HAP-1 (cell line): ENCODE data around the gene FAM120B.
A peak's percentile ranks its signal among the peaks of the same experiment; 100 is the strongest.

Experiments
- DNase-seq, 2 experiments: peaks; one replicate each; pipeline ENCODE4 v3.0.0-alpha.2; 2016 to 2020; ENCODE audit warnings: low spot score in 2 of 2
- H3K27me3 ChIP-seq: fragments of 250-450 bp; sonication (Bioruptor Pico); 2 replicates; pipeline ENCODE4 v1.5.1; 2020; ENCODE audit warnings: low read depth, mild to moderate bottlenecking, moderate library complexity
- H3K36me3 ChIP-seq: fragments of 250-450 bp; sonication (Bioruptor Pico); replicated peaks from 2 replicates; pipeline ENCODE4 v1.5.1; 2020; ENCODE audit warnings: mild to moderate bottlenecking
- H3K4me1 ChIP-seq: fragments of 250-450 bp; sonication (Bioruptor Pico); 2 replicates; pipeline ENCODE4 v1.5.1; 2020; ENCODE audit warnings: mild to moderate bottlenecking
- H3K4me3 ChIP-seq: fragments of 250-450 bp; sonication (Bioruptor Pico); 2 replicates; pipeline ENCODE4 v1.5.1; 2020; ENCODE audit warnings: mild to moderate bottlenecking, moderate library complexity
- H3K9me3 ChIP-seq: fragments of 250-450 bp; sonication (Bioruptor Pico); 2 replicates; pipeline ENCODE4 v1.5.1; 2020; ENCODE audit warnings: mild to moderate bottlenecking, moderate library complexity
- in situ Hi-C: fragments of 300-500 bp; cut with MboI; formaldehyde crosslinking; loops from 3 replicates; pipeline ENCODE4 v1.14.3; 2020; ENCODE audit warnings: low sequenced_read_pairs, inconsistent platforms, mixed read lengths

The FAM120B gene

GRCh38 chr6:170435766-170436165, 129.2 kb downstream of the FAM120B start:
- peaks cover 3% of the 10 kb centered on the region; the same call in 1 of the 2 replicates for H3K9me3 ChIP-seq
- no peaks in the 10 kb centered on the region for H3K36me3 ChIP-seq
- no peaks in the 10 kb centered on the region for H3K27me3 ChIP-seq
- DNase-seq, result no peak
- in situ Hi-C loops, result no loop called here
- no peaks in the 10 kb centered on the region for H3K4me1 ChIP-seq
- H3K4me3 ChIP-seq, result no peak overlapping the region

- in situ Hi-C loops, result no loop called here
- no peaks in the 10 kb centered on the region for H3K27me3 ChIP-seq
- H3K4me3 ChIP-seq, result no peak overlapping the region
- H3K36me3 ChIP-seq, result no peaks in the 10 kb centered on the region
- peaks cover 3% of the 10 kb centered on the region; the same call in 1 of the 2 replicates for H3K9me3 ChIP-seq
- H3K4me1 ChIP-seq, result no peaks in the 10 kb centered on the region
- DNase-seq, result no peak
These were observed 129.8 kb downstream of the FAM120B start for GRCh38 chr6:170436209-170436809.

DNA sequence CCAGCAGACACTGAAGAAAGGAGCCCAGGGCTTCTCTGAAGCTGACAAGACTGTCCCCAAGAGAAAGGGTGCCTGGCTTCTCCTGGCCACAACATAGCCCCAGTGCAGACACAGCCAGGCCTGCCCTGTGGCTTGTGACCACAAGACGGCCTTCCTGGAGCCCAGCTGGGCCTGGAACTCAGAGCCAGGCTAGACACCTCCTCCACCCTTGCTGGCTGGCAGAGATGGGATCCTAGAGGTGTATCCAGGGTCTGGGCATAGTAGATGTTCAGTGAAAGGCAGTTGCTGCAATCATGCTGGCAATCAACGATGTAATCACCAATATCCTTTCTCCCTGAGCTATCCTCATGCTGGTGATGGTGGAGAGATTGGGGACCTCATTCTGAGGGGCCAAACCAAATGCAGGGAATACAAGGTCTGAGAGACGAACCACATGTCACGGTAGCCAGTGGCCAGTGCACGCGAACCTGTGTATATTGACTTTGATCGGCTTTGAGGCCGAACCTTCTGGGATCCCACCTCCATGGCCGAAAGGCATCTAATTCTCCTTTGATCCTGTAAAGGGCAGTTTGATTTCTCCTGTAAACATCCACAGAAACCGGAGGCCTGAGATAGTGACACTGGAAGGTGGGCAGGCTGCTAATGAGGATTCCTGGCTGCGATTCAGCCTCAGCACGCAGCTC, 131.3 kb downstream of the FAM120B start:
- Histone ChIP-seq H3K27me3 (no peaks in the 10 kb centered on the region), H3K9me3 (peaks cover 3% of the 10 kb centered on the region; the same call in 1 of the 2 replicates), H3K4me3 (no peak overlapping the region), H3K4me1 (no peaks in the 10 kb centered on the region), H3K36me3 (no peaks in the 10 kb centered on the region)
- no peak for DNase-seq
- in situ Hi-C loops, result no loop called here

DNA sequence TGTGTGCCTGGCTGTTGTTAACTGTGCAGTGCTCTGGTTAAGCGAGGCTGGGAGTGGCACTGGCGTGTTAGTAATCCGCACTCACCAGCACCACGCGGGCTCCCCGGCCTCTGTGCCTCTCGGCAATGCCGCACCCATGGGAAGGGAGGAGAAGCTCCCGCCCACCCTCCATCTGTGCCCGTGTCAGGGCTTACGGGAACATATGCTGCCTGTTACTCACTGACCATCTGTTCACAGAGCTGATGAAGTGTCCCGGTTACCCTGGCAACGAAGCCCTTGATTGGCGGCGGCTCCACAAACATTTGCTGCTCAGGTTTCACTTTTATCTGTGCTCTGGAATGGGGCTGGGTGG, 131.8 kb downstream of the FAM120B start:
- in situ Hi-C loops, result no loop called here
- Histone ChIP-seq H3K9me3 (peaks cover 3% of the 10 kb centered on the region; the same call in 1 of the 2 replicates), H3K4me3 (no peak overlapping the region), H3K4me1 (no peaks in the 10 kb centered on the region), H3K27me3 (no peaks in the 10 kb centered on the region), H3K36me3 (no peaks in the 10 kb centered on the region)
- peak; percentile 80 to 90 for DNase-seq

- Histone ChIP-seq H3K4me3 (no peak overlapping the region), H3K36me3 (no peaks in the 10 kb centered on the region), H3K9me3 (peaks cover 3% of the 10 kb centered on the region; the same call in 1 of the 2 replicates), H3K4me1 (no peaks in the 10 kb centered on the region), H3K27me3 (no peaks in the 10 kb centered on the region)
- no peak for DNase-seq
- in situ Hi-C loops, result no loop called here
These were observed 132.3 kb downstream of the FAM120B start for GRCh38 chr6:170438861-170439260.

DNA sequence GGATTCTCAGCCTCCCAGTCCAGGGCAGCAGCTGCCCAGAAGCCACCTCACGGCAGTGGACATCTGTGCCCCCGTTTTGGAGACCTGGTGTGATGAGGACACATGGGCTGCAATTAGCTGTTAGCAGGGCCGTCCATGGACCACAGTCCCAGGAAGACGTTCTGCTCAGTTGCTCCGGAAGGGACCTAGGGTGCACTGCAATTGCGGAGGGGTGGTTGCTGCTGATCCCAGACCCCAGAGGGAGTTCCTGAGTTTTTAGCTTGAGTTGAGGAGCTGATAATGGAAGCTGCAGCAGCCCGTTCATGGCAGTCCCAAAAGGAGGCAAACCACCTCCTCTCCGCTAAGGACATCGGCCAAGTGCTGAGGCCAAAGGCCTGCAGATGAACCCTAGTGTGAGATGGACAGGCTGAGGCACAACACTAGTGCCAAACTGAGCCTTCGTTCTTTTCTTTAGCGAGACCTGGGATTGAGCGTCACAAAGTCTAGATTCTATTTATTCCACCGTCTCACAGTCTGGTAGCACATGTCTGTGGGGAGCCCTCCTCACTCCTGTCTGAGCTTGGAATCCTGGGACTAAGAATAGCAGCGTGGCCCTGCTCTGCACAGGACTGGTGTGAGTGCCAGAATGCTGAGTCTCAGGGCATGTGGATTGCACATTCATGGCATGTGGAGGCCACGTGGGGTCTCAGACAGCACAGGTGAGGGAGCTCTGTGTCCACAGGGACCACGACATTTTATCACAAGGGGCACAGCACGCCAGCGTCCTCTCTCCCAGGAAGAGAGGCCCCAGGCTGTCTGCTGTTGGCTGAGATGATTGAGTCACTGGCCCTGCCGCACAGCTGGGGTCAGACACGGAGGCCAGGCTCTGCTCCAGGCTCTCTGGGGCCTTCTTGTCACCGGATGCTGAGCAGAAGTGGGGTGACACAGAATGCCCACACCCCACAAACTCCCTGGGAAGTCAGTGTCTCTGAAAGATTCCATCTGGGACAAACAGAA, 133.1 kb downstream of the FAM120B start:
- Histone ChIP-seq H3K4me3 (no peak overlapping the region), H3K9me3 (peaks cover 3% of the 10 kb centered on the region; the same call in 1 of the 2 replicates), H3K36me3 (no peaks in the 10 kb centered on the region), H3K27me3 (no peaks in the 10 kb centered on the region), H3K4me1 (no peaks in the 10 kb centered on the region)
- no peak for DNase-seq
- in situ Hi-C loops, result no loop called here

- peaks cover 3% of the 10 kb centered on the region; the same call in 1 of the 2 replicates for H3K9me3 ChIP-seq
- no peaks in the 10 kb centered on the region for H3K4me1 ChIP-seq
- in situ Hi-C loops, result no loop called here
- no peaks in the 10 kb centered on the region for H3K27me3 ChIP-seq
- DNase-seq, result no peak
- H3K36me3 ChIP-seq, result no peaks in the 10 kb centered on the region
- H3K4me3 ChIP-seq, result no peak overlapping the region
These were observed 133.9 kb downstream of the FAM120B start for GRCh38 chr6:170440437-170440836.

DNA sequence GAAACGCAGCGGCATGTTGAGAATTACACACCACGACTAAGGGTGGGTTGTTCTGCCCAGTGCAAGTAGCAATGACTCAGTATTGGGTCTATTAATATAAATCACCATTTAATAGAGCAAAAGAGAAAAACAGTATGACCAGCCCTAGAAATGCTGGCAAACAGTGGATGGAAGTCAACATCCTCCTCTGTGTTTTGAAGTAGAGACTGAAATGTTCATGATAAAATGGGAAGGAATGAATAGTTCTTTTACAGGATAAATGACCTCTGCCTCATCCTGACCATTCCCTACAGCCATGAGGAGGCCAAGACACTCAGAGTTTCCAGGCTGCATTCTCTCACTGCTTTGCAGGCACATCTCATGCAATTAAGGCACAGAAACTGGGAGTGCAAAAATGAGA, 134.8 kb downstream of the FAM120B start:
- no peaks in the 10 kb centered on the region for H3K27me3 ChIP-seq
- H3K4me1 ChIP-seq, result no peaks in the 10 kb centered on the region
- H3K36me3 ChIP-seq, result no peaks in the 10 kb centered on the region
- DNase-seq, result no peak
- no peak overlapping the region for H3K4me3 ChIP-seq
- in situ Hi-C loops, result no loop called here
- H3K9me3 ChIP-seq, result peaks cover 3% of the 10 kb centered on the region; the same call in 1 of the 2 replicates

DNA sequence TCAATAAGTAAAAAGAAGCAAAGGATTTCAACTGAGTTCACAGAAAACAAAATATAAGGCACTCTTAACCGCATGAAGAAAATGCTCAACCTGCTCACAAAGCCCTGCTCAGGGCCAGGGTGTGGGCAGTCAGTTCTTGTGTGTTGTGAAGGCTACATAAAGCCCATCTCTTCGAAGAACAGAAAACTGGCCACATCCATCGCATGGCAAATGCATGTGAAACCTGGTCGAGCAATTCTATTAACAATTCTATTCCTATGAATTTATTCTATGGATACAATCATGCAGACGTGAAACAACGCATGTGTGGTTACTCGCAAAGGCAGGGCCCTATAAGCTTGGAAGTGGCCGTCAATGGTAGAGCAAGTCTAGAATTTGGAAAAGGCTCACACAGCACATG, 136.0 kb downstream of the FAM120B start:
- Histone ChIP-seq H3K4me3 (no peak overlapping the region), H3K9me3 (no peaks in the 10 kb centered on the region), H3K27me3 (no peaks in the 10 kb centered on the region), H3K36me3 (no peaks in the 10 kb centered on the region), H3K4me1 (no peaks in the 10 kb centered on the region)
- DNase-seq, result no peak
- in situ Hi-C loops, result no loop called here

GRCh38 chr6:170443151-170443662, 136.6 kb downstream of the FAM120B start:
- in situ Hi-C loops, result no loop called here
- Histone ChIP-seq H3K9me3 (no peaks in the 10 kb centered on the region), H3K36me3 (no peaks in the 10 kb centered on the region), H3K27me3 (no peaks in the 10 kb centered on the region), H3K4me3 (no peak overlapping the region), H3K4me1 (no peaks in the 10 kb centered on the region)
- DNase-seq, result no peak

- peaks cover 3% of the 10 kb centered on the region; the same call in 1 of the 2 replicates for H3K4me1 ChIP-seq
- no peaks in the 10 kb centered on the region for H3K36me3 ChIP-seq
- H3K4me3 ChIP-seq, result no peak overlapping the region
- H3K27me3 ChIP-seq, result no peaks in the 10 kb centered on the region
- no peak for DNase-seq
- in situ Hi-C loops, result no loop called here
- H3K9me3 ChIP-seq, result no peaks in the 10 kb centered on the region
These were observed 137.6 kb downstream of the FAM120B start for GRCh38 chr6:170444056-170444591.

DNA sequence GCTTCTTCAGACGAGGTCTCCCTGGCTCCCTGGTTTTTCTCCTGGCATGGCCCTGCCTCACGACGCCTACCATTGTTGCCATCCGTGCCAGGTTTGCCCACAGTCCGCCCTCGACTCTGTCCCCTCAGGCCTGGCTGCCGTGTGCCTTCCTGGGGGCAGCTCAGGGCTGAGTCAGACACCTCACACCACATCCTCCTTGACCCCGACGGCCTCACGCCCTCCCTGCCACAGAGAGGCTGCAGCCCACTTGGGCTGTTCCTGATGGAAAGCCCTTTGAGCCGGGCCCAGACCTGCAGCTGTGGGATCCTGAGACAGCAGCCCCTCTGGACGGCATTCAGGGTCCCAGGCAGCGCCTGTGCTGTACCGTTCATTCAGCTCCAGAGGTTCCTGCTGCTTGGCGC, 138.3 kb downstream of the FAM120B start:
- peaks cover 5% of the 10 kb centered on the region; the same call in 1 of the 2 replicates for H3K4me1 ChIP-seq
- in situ Hi-C loops, result no loop called here
- no peak overlapping the region for H3K4me3 ChIP-seq
- H3K9me3 ChIP-seq, result no peaks in the 10 kb centered on the region
- no peaks in the 10 kb centered on the region for H3K36me3 ChIP-seq
- no peak for DNase-seq
- H3K27me3 ChIP-seq, result no peaks in the 10 kb centered on the region

DNA sequence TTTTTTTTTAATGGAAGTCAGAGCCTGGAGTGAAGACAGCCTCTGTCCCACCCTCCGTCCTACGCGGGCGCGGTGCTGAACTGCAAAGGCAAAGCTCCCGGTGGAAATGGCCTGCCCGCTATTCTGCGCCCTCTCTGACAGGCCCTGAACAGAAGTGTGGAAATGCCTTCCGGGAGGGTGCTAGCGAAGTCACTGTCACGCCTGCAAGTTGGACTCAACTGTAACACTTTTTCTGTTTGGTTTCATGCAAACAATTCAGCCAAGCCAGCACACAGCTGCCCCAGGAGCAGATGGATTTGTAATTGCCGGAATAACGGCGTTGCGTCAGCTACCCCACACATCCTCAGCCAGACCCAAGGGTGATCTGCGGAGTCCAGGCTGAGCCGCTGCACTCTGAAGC, 138.9 kb downstream of the FAM120B start:
- in situ Hi-C loops, result no loop called here
- H3K27me3 ChIP-seq, result no peaks in the 10 kb centered on the region
- H3K36me3 ChIP-seq, result no peaks in the 10 kb centered on the region
- H3K4me1 ChIP-seq, result peaks cover 5% of the 10 kb centered on the region; the same call in 1 of the 2 replicates
- no peak overlapping the region for H3K4me3 ChIP-seq
- no peak for DNase-seq
- H3K9me3 ChIP-seq, result no peaks in the 10 kb centered on the region
